Astrocyte (in vitro differentiated cells and primary cell): ENCODE measurements around the gene PELI1. TPM values are rescaled to one million over a fixed set of nuclear protein-coding genes. Genes with fewer than 3 reads are reported as not detected.

ENCODE experiments used
- DNase-seq: peaks from one replicate; pipeline ENCODE4 v3.0.0-alpha.2; 2010; ENCODE audit warnings: low read depth
- FAIRE-seq: peaks from 2 replicates; lab custom pipeline; 2011; peaks lifted over from hg19 to GRCh38; lab: Jason Lieb, UNC
- H2AFZ ChIP-seq: 2 replicates; pipeline ENCODE4 v1.6.0; 2012; ENCODE audit warnings: low read depth, low read length, inconsistent platforms
- H3K27ac ChIP-seq: 2 replicates; pipeline ENCODE4 v1.5.1; 2011; ENCODE audit warnings: low read depth, low read length, inconsistent platforms
- H3K27me3 ChIP-seq: 2 replicates; pipeline ENCODE4 v1.6.0; 2011; ENCODE audit warnings: low read length, inconsistent platforms; ENCODE audit not compliant: insufficient read depth
- H3K36me3 ChIP-seq: 2 replicates; pipeline ENCODE4 v1.5.1; 2011; ENCODE audit warnings: low read length, inconsistent platforms; ENCODE audit not compliant: insufficient read depth
- H3K4me1 ChIP-seq: 2 replicates; pipeline ENCODE4 v1.5.1; 2011; ENCODE audit warnings: low read length, inconsistent platforms; ENCODE audit not compliant: insufficient read depth
- H3K4me2 ChIP-seq: 2 replicates; pipeline ENCODE4 v1.6.0; 2012; ENCODE audit warnings: low read length, inconsistent platforms
- H3K4me3 ChIP-seq: 2 replicates; pipeline ENCODE4 v1.5.1; 2011; ENCODE audit warnings: low read depth, mild to moderate bottlenecking, low read length, inconsistent platforms; ENCODE audit not compliant: insufficient read depth
- H3K79me2 ChIP-seq: 2 replicates; pipeline ENCODE4 v1.6.0; 2012; ENCODE audit warnings: mild to moderate bottlenecking, low read length, inconsistent platforms; ENCODE audit not compliant: insufficient read depth
- H3K9ac ChIP-seq: 2 replicates; pipeline ENCODE4 v1.6.0; 2012; ENCODE audit warnings: mild to moderate bottlenecking, low read length, inconsistent platforms
- H3K9me3 ChIP-seq: 2 replicates; pipeline ENCODE4 v1.5.1; 2012; ENCODE audit warnings: low read depth, mild to moderate bottlenecking, low read length, inconsistent platforms; ENCODE audit not compliant: insufficient read depth
- H4K20me1 ChIP-seq: 2 replicates; pipeline ENCODE4 v1.6.0; 2012; ENCODE audit warnings: low read length, inconsistent platforms; ENCODE audit not compliant: insufficient read depth
- H3K27ac Mint-ChIP-seq: one replicate; pipeline ENCODE4 v1.8.0; 2021; ENCODE audit warnings: mild to moderate bottlenecking, mixed read lengths; ENCODE audit not compliant: unreplicated experiment
- H3K27me3 Mint-ChIP-seq: one replicate; pipeline ENCODE4 v1.8.0; 2021; ENCODE audit warnings: low read depth, mixed read lengths; ENCODE audit not compliant: unreplicated experiment
- H3K36me3 Mint-ChIP-seq: one replicate; pipeline ENCODE4 v1.8.0; 2021; ENCODE audit warnings: low read depth, mixed read lengths; ENCODE audit not compliant: unreplicated experiment
- H3K4me1 Mint-ChIP-seq: one replicate; pipeline ENCODE4 v1.8.0; 2021; ENCODE audit warnings: low read depth, mixed read lengths; ENCODE audit not compliant: unreplicated experiment
- H3K4me3 Mint-ChIP-seq: one replicate; pipeline ENCODE4 v1.8.0; 2021; ENCODE audit warnings: mild to moderate bottlenecking, moderate library complexity, mixed read lengths; ENCODE audit not compliant: unreplicated experiment
- H3K9me3 Mint-ChIP-seq: one replicate; pipeline ENCODE4 v1.8.0; 2021; ENCODE audit warnings: mild to moderate bottlenecking, mixed read lengths; ENCODE audit not compliant: unreplicated experiment
- EZH2 ChIP-seq: IDR thresholded peaks from 2 replicates; pipeline ENCODE4 v1.6.1; 2012; ENCODE audit warnings: mild to moderate bottlenecking, low read length, inconsistent platforms; ENCODE audit not compliant: insufficient read depth
- total RNA-seq: library from RNA; stranded (reverse); gene quantifications from 2 replicates; pipeline ENCODE4 v1.2.1, GENCODE V29; 2021
- TF ChIP-seq, protein P1 (sequence below): IDR thresholded peaks from 2 replicates; pipeline ENCODE4 v1.5.1; 2011; ENCODE audit warnings: low read depth, mild to moderate bottlenecking, inconsistent platforms, low read length, moderate library complexity; ENCODE audit not compliant: insufficient read depth

PELI1 gene
- total RNA-seq, 1 donor from 2014 or later = 23.8 TPM

DNA sequence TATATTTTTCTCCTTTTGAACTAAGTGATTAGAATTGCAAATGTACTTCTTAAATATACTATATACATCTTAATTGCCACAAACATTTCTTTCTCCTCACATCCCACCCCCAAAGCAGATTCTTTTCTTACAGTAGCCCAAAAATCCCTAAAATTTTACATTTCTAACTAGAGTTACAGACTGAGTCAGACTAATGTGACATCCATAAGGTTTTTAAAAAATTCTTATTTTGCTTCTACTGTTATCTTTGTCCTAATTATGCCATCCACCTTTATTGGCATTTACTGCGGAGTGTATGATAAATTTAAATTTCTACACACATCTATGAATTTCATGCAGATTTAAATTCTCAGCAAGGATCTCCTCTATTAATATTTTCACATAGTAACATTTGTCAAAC, 15.8 kb downstream of the PELI1 start:
- Mint-ChIP-seq H3K27ac (no peak overlapping the region), H3K27me3 (no peaks in the 10 kb centered on the region)

GRCh38 chr2:64127119-64127518, 17.1 kb downstream of the PELI1 start:
- no peak for TF ChIP-seq EZH2
- TF ChIP-seq, protein P1, sequence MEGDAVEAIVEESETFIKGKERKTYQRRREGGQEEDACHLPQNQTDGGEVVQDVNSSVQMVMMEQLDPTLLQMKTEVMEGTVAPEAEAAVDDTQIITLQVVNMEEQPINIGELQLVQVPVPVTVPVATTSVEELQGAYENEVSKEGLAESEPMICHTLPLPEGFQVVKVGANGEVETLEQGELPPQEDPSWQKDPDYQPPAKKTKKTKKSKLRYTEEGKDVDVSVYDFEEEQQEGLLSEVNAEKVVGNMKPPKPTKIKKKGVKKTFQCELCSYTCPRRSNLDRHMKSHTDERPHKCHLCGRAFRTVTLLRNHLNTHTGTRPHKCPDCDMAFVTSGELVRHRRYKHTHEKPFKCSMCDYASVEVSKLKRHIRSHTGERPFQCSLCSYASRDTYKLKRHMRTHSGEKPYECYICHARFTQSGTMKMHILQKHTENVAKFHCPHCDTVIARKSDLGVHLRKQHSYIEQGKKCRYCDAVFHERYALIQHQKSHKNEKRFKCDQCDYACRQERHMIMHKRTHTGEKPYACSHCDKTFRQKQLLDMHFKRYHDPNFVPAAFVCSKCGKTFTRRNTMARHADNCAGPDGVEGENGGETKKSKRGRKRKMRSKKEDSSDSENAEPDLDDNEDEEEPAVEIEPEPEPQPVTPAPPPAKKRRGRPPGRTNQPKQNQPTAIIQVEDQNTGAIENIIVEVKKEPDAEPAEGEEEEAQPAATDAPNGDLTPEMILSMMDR = no peak
- H3K27me3 Mint-ChIP-seq = no peaks in the 10 kb centered on the region
- H3K4me3 Mint-ChIP-seq = no peak overlapping the region
- FAIRE-seq (no peak), DNase-seq (no peak)
- Histone ChIP-seq H4K20me1 (peaks cover 4% of the 10 kb centered on the region), H3K36me3 (no peaks in the 10 kb centered on the region), H2AFZ (no peak overlapping the region), H3K27me3 (no peaks in the 10 kb centered on the region), H3K4me1 (no peaks in the 10 kb centered on the region), H3K4me2 (no peak overlapping the region), H3K9ac (no peak overlapping the region), H3K79me2 (peaks cover 65% of the 10 kb centered on the region), H3K27ac (no peak overlapping the region), H3K4me3 (no peak overlapping the region), H3K9me3 (no peaks in the 10 kb centered on the region)
- peaks cover 16% of the 10 kb centered on the region for H3K4me1 Mint-ChIP-seq
- no peak overlapping the region for H3K27ac Mint-ChIP-seq
- no peaks in the 10 kb centered on the region for H3K9me3 Mint-ChIP-seq
- no peaks in the 10 kb centered on the region for H3K36me3 Mint-ChIP-seq

More for the DNA sequence above, 15.8 kb downstream of the PELI1 start:
- Histone ChIP-seq H4K20me1 (no peaks in the 10 kb centered on the region), H3K27ac (no peak overlapping the region), H3K4me2 (no peak overlapping the region), H3K9me3 (no peaks in the 10 kb centered on the region), H3K27me3 (no peaks in the 10 kb centered on the region), H3K4me3 (no peak overlapping the region), H2AFZ (no peak overlapping the region), H3K36me3 (no peaks in the 10 kb centered on the region), H3K79me2 (peaks cover 64% of the 10 kb centered on the region), H3K4me1 (no peaks in the 10 kb centered on the region), H3K9ac (no peak overlapping the region)
- no peak overlapping the region for H3K4me3 Mint-ChIP-seq
- DNase-seq = no peak
- H3K4me1 Mint-ChIP-seq = peaks cover 19% of the 10 kb centered on the region
- no peak for TF ChIP-seq EZH2
- TF ChIP-seq, protein P1 = no peak
- H3K9me3 Mint-ChIP-seq = no peaks in the 10 kb centered on the region
- FAIRE-seq = no peak
- no peaks in the 10 kb centered on the region for H3K36me3 Mint-ChIP-seq

DNA sequence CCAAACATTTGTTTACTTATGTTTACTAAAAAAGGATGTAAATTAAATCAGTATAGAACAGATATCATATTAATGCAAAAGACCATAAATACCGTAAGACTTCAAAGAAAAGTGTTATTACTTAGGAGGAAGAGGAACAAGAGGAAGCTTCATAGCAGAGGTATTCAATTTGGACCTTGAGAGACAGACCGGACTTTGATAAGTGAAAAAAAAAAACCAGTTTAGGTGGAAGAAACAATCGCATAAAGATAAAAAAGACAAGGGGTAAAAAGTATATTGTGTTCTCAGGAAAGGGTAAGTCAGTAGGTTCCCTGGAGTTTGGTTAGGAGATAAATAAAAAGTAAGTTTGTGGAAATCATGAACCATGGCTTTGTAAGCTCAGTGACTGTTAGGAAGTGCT, 17.6 kb downstream of the PELI1 start:
- no peak for FAIRE-seq

More for the DNA sequence above, 17.6 kb downstream of the PELI1 start:
- H3K4me1 Mint-ChIP-seq = peaks cover 16% of the 10 kb centered on the region
- H3K9me3 Mint-ChIP-seq = no peaks in the 10 kb centered on the region
- H3K27ac Mint-ChIP-seq = no peak overlapping the region
- Histone ChIP-seq H3K27me3 (no peaks in the 10 kb centered on the region), H2AFZ (no peak overlapping the region), H3K36me3 (no peaks in the 10 kb centered on the region), H4K20me1 (peaks cover 6% of the 10 kb centered on the region), H3K27ac (no peak overlapping the region), H3K79me2 (peaks cover 60% of the 10 kb centered on the region), H3K9me3 (no peaks in the 10 kb centered on the region), H3K9ac (no peak overlapping the region), H3K4me1 (no peaks in the 10 kb centered on the region), H3K4me2 (no peak overlapping the region), H3K4me3 (no peak overlapping the region)
- H3K36me3 Mint-ChIP-seq = no peaks in the 10 kb centered on the region
- H3K27me3 Mint-ChIP-seq = no peaks in the 10 kb centered on the region
- TF ChIP-seq EZH2 = no peak
- TF ChIP-seq, protein P1 = no peak
- no peak overlapping the region for H3K4me3 Mint-ChIP-seq
- DNase-seq = no peak
